Keratinocyte (primary cell): ENCODE results near the gene CDKN2AIPNL. TPM values are rescaled to one million over a fixed set of nuclear protein-coding genes. Genes with fewer than 3 reads are reported as not detected.

Experiments
- DNase-seq: peaks from one replicate; pipeline ENCODE4 v3.0.0-alpha.2; 2011; ENCODE audit warnings: low read depth, missing footprints, low spot score
- FAIRE-seq: peaks from 2 replicates; lab custom pipeline; 2011; peaks lifted over from hg19 to GRCh38; lab: Jason Lieb, UNC
- H2AFZ ChIP-seq: 2 replicates; pipeline ENCODE4 v1.6.0; 2012; ENCODE audit warnings: low read length, control low read depth, inconsistent platforms; ENCODE audit not compliant: control insufficient read depth
- H3K27ac ChIP-seq: 2 replicates; pipeline ENCODE4 v1.5.1; 2011; ENCODE audit warnings: low read length; ENCODE audit not compliant: control insufficient read depth, insufficient read depth
- H3K27me3 ChIP-seq: 3 replicates; pipeline ENCODE4 v1.6.0; 2011; ENCODE audit warnings: low read length; ENCODE audit not compliant: control insufficient read depth, insufficient read depth; ENCODE audit errors: extremely low read depth
- H3K36me3 ChIP-seq, 2 experiments: 2 replicates in 1 of 2; 3 replicates in 1 of 2; pipeline ENCODE4 v1.5.1; 2011; ENCODE audit warnings: low read length in 2 of 2, mild to moderate bottlenecking in 1 of 2; ENCODE audit not compliant: control insufficient read depth in 2 of 2, insufficient read depth in 2 of 2; ENCODE audit errors: extremely low read depth in 1 of 2
- H3K4me1 ChIP-seq: 3 replicates; pipeline ENCODE4 v1.5.1; 2011; ENCODE audit warnings: low read length; ENCODE audit not compliant: control insufficient read depth, insufficient read depth; ENCODE audit errors: extremely low read depth
- H3K4me2 ChIP-seq: 3 replicates; pipeline ENCODE4 v1.6.0; 2011; ENCODE audit warnings: low read depth, low read length; ENCODE audit not compliant: control insufficient read depth, insufficient read depth; ENCODE audit errors: extremely low read depth
- H3K4me3 ChIP-seq, 3 experiments: fragments of 200-600 bp in 1 of 3; sonication (generic) in 1 of 3; 2 replicates in 2 of 3; 3 replicates in 1 of 3; pipeline ENCODE4 v1.5.1; 2011 to 2016; ENCODE audit warnings: low read length in 3 of 3, mild to moderate bottlenecking in 3 of 3, control low read depth in 2 of 3, inconsistent platforms in 1 of 3, low read depth in 1 of 3, mixed read lengths in 1 of 3, mixed run types in 1 of 3, moderate library complexity in 1 of 3; ENCODE audit not compliant: control insufficient read depth in 2 of 3, insufficient read depth in 2 of 3; ENCODE audit errors: extremely low read depth in 1 of 3
- H3K79me2 ChIP-seq: 2 replicates; pipeline ENCODE4 v1.6.0; 2012; ENCODE audit warnings: low read length; ENCODE audit not compliant: control insufficient read depth, insufficient read depth
- H3K9ac ChIP-seq: 3 replicates; pipeline ENCODE4 v1.6.0; 2011; ENCODE audit warnings: low read length; ENCODE audit not compliant: control insufficient read depth, insufficient read depth; ENCODE audit errors: extremely low read depth
- H3K9me1 ChIP-seq: 3 replicates; pipeline ENCODE4 v1.6.0; 2011; ENCODE audit warnings: low read length; ENCODE audit not compliant: control insufficient read depth, insufficient read depth; ENCODE audit errors: extremely low read depth
- H3K9me3 ChIP-seq: 2 replicates; pipeline ENCODE4 v1.5.1; 2012; ENCODE audit warnings: low read depth, low read length; ENCODE audit not compliant: control insufficient read depth
- H4K20me1 ChIP-seq: 3 replicates; pipeline ENCODE4 v1.6.0; 2011; ENCODE audit warnings: low read length; ENCODE audit not compliant: control insufficient read depth, insufficient read depth; ENCODE audit errors: extremely low read depth
- CTCF ChIP-seq, 3 experiments: IDR thresholded peaks in 1 of 3; conservative IDR thresholded peaks in 1 of 3; optimal IDR thresholded peaks in 1 of 3; 2 replicates in 2 of 3; 3 replicates in 1 of 3; pipeline versions ENCODE3 to v1.5.1; 2011; ENCODE audit warnings: low read length in 3 of 3, mild to moderate bottlenecking in 3 of 3, moderate library complexity in 2 of 3, control low read depth in 1 of 3, inconsistent platforms in 1 of 3; ENCODE audit not compliant: insufficient read depth in 2 of 3; ENCODE audit errors: extremely low read depth in 1 of 3
- EZH2 ChIP-seq: IDR thresholded peaks from one replicate; pipeline ENCODE4 v1.6.1; 2012; ENCODE audit warnings: inconsistent platforms, mild to moderate bottlenecking, low read length, moderate library complexity
- dilution Hi-C: fragments of 300-500 bp; cut with MboI; formaldehyde crosslinking; loops from one replicate; pipeline ENCODE4 v1.7.0; 2020; ENCODE audit warnings: low sequenced_read_pairs; ENCODE audit not compliant: extremely low pct_ligation_motif_present
- polyA plus RNA-seq, 5 experiments: library from polyadenylated mRNA; depleted of rRNA in 3 of 5; stranded (reverse) in 3 of 5; stranded (forward) in 1 of 5; unstranded in 1 of 5; fragments of >200 nt; gene quantifications; 1 replicate in 1 of 5; 2 replicates in 3 of 5; 3 replicates in 1 of 5; pipeline versions ENCODE4 v1.2.1 to v1.2.3, GENCODE V29; 2011 to 2012; ENCODE audit warnings: missing spikeins in 2 of 5, low read depth in 1 of 5, low replicate concordance in 1 of 5

Gene CDKN2AIPNL
- polyA plus RNA-seq, 1 donor (not counting 4 experiments of a cell fraction or from before 2014, with no cell fraction given): 28.4 TPM

GRCh38 chr5:134437847-134438581 lies 26.3 kb upstream of the CDKN2AIPNL start:
- TF ChIP-seq CTCF (optimal IDR thresholded peaks at IDR 0.05 in 1 of 3, IDR thresholded peaks at IDR 0.05 in 1 of 3, conservative IDR thresholded peaks at IDR 0.05 in 1 of 3; ENCODE audit: extremely low read depth in 1 of 3, insufficient read depth in 2 of 3, low read length in 3 of 3) (no peak), EZH2 (no peak)
- peaks cover 56% of the 10 kb centered on the region for H3K4me1 ChIP-seq
- no peaks in the 10 kb centered on the region for H3K79me2 ChIP-seq
- DNase-seq: peak; percentile 54
- no peaks in the 10 kb centered on the region for H3K27me3 ChIP-seq
- H3K9me1 ChIP-seq: peaks cover 3% of the 10 kb centered on the region
- peak; percentile 76 for FAIRE-seq
- dilution Hi-C loops: no loop called here
- no peak overlapping the region for H2AFZ ChIP-seq
- no peaks in the 10 kb centered on the region for H4K20me1 ChIP-seq
- no peak overlapping the region for H3K9ac ChIP-seq
- no peak overlapping the region for H3K4me3 ChIP-seq
- H3K9me3 ChIP-seq: no peaks in the 10 kb centered on the region
- peak overlapping the region; percentile 68 for H3K4me2 ChIP-seq
- H3K27ac ChIP-seq: peak overlapping the region; percentile 72
- H3K36me3 ChIP-seq: no peaks in the 10 kb centered on the region

DNA sequence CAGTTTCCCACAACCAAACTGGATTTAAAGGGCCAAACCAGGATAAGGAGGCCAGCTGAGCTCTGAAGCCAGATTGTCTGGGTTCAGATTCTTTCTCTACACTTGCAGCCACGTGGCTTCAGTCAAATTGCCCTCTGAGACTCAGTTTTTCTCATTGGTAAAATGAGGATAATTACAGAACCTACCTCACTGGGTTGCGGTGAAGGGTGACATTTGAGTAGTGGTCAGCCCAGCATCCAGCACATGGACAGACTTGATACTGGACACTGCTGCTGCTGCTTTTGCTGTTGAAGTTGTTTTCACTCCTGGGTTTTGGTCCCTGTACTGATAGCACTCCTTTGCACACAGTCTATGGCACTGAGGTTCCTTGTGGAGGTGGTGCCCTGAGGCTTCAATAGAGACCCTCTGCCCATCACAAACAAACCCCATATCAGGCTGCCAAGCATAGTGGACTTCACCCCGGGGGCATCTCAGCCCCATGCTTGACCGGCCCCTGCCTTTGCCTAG lies 25.7 kb upstream of the CDKN2AIPNL start:
- dilution Hi-C loops: no loop called here
- Histone ChIP-seq H3K4me1 (peaks cover 56% of the 10 kb centered on the region), H3K79me2 (no peaks in the 10 kb centered on the region), H3K4me3 (no peak overlapping the region), H3K27me3 (no peaks in the 10 kb centered on the region), H4K20me1 (no peaks in the 10 kb centered on the region), H3K36me3 (no peaks in the 10 kb centered on the region), H3K9me1 (peaks cover 3% of the 10 kb centered on the region), H3K9me3 (no peaks in the 10 kb centered on the region), H2AFZ (no peak overlapping the region), H3K27ac (peak overlapping the region; percentile 72), H3K4me2 (no peak overlapping the region), H3K9ac (no peak overlapping the region)
- FAIRE-seq (no peak), DNase-seq (no peak)
- TF ChIP-seq EZH2 (no peak), CTCF (optimal IDR thresholded peaks at IDR 0.05 in 1 of 3, IDR thresholded peaks at IDR 0.05 in 1 of 3, conservative IDR thresholded peaks at IDR 0.05 in 1 of 3; ENCODE audit: extremely low read depth in 1 of 3, insufficient read depth in 2 of 3, low read length in 3 of 3) (no peak)
